Thyroid gland (tissue), 4 donors: ENCODE measurements around the gene GTF2H1.

Source experiments
- POLR2A ChIP-seq, 2 donors: fragments of 450-650 bp; IDR thresholded peaks; one replicate each; pipeline ENCODE4 v1.6.1; 2017; ENCODE audit warnings: antibody characterized with exemption in 2 of 2, mild to moderate bottlenecking in 2 of 2, moderate library complexity in 1 of 2
- TF ChIP-seq, protein P1 (sequence below), 6 experiments: fragments of 200-600 bp in 3 of 6; fragments of 450-650 bp in 3 of 6; sonication (generic) in 3 of 6; IDR thresholded peaks; one replicate each; pipeline ENCODE4 v1.5.1; 2016 to 2019; ENCODE audit warnings: antibody characterized with exemption in 6 of 6, mild to moderate bottlenecking in 2 of 6, inconsistent platforms in 1 of 6, moderate library complexity in 1 of 6

DNA sequence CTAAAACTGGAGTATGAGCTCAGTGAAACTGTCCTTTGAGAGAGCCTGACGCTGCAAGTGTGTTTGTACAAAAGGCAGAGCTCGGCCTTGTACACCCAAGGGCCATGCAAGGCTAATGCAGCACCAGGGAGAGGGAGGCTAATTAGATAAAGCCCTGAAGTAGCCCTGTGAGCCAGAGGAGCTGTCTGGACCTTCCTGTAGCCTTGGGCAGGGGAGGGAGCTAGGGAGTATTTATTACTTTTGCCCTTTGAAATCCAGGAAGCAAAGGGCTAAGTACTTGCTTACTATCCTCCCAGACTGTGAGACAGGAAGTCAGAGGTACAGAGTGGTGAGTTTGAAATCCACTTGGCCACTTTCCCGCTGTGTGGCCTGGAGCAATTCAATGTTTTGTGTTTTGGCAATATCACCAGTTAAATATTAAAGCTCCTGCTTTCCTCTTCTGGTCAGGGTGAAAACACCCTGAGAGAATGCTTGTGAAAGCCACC is 61.8 kb downstream of the GTF2H1 start:
- TF ChIP-seq POLR2A (IDR thresholded peaks at IDR 0.05) = no peak
- TF ChIP-seq, protein P1, sequence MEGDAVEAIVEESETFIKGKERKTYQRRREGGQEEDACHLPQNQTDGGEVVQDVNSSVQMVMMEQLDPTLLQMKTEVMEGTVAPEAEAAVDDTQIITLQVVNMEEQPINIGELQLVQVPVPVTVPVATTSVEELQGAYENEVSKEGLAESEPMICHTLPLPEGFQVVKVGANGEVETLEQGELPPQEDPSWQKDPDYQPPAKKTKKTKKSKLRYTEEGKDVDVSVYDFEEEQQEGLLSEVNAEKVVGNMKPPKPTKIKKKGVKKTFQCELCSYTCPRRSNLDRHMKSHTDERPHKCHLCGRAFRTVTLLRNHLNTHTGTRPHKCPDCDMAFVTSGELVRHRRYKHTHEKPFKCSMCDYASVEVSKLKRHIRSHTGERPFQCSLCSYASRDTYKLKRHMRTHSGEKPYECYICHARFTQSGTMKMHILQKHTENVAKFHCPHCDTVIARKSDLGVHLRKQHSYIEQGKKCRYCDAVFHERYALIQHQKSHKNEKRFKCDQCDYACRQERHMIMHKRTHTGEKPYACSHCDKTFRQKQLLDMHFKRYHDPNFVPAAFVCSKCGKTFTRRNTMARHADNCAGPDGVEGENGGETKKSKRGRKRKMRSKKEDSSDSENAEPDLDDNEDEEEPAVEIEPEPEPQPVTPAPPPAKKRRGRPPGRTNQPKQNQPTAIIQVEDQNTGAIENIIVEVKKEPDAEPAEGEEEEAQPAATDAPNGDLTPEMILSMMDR (IDR thresholded peaks at IDR 0.05) = no peak
